ENCODE results near the gene QSER1.
"Not testable (repeated sequence)": the region's sequence is repeated elsewhere in the genome, so short reads cannot be mapped to it uniquely, and the experiment has no call there.

QSER1 gene

DNA sequence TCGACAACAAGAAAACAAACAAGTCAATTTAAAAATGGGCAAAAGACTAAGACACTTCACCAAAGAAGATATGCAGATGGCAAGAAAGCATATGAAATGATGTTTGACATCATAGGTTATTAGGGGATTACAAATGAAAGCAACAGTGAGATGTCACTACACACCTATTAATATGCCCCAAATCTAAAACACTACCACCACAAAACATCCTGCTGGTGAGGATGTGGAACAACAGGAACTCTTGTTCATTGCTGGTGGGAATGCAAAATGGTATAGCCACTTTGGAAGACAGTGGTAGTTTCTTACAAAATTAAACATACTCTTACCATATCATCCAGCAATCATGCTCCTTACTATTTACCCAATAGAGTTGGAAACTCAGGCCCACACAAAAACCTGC is 33.9 kb upstream of the QSER1 start:
- no peak overlapping the region for H3K4me3 ChIP-seq (ENCODE audit: low read depth, low read length)
- no peak for DNase-seq (ENCODE audit: low read depth)
- TF ChIP-seq, protein P1, sequence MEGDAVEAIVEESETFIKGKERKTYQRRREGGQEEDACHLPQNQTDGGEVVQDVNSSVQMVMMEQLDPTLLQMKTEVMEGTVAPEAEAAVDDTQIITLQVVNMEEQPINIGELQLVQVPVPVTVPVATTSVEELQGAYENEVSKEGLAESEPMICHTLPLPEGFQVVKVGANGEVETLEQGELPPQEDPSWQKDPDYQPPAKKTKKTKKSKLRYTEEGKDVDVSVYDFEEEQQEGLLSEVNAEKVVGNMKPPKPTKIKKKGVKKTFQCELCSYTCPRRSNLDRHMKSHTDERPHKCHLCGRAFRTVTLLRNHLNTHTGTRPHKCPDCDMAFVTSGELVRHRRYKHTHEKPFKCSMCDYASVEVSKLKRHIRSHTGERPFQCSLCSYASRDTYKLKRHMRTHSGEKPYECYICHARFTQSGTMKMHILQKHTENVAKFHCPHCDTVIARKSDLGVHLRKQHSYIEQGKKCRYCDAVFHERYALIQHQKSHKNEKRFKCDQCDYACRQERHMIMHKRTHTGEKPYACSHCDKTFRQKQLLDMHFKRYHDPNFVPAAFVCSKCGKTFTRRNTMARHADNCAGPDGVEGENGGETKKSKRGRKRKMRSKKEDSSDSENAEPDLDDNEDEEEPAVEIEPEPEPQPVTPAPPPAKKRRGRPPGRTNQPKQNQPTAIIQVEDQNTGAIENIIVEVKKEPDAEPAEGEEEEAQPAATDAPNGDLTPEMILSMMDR (IDR thresholded peaks at IDR 0.05; ENCODE audit: control insufficient read depth, extremely low read depth, insufficient read depth), result no peak

DNA sequence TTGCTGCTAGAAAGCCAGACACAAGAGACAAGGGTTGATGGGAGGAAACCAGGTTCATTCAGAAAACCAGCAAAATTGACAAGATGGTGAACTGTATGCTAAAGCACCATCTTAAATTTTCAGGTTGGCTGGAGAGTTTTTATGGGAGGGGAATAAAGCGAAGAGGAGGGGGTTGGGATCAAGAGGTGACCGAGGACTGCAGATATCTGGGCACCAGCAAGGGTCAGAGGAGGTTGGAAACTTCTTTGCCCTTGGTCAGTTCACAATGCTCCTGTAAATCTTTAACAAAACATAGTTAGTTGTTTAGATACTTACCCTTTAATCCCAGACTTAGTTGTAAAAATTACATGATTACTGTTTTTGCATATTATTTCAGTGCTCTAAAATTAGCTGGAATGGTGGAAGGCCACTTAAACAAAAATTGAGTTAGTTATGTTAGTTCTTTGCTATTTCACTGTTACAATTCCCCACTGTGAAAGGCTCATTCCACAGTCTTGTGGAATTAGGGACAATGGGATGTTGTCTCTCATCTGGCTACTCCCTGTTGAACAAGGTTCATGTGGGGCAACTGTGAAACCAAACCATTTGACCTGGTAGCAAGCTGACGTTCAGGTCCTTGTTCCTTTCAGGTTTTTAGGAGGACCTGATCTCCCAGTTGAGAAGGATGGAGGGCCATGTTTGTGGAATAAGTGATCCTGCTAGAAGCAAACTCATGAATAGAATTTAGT is 30.6 kb upstream of the QSER1 start:
- DNase-seq (ENCODE audit: low read depth), result no peak
- H3K4me3 ChIP-seq (ENCODE audit: low read depth, low read length), result no peak overlapping the region
- TF ChIP-seq, protein P1 (IDR thresholded peaks at IDR 0.05; ENCODE audit: control insufficient read depth, extremely low read depth, insufficient read depth), result no peak

DNA sequence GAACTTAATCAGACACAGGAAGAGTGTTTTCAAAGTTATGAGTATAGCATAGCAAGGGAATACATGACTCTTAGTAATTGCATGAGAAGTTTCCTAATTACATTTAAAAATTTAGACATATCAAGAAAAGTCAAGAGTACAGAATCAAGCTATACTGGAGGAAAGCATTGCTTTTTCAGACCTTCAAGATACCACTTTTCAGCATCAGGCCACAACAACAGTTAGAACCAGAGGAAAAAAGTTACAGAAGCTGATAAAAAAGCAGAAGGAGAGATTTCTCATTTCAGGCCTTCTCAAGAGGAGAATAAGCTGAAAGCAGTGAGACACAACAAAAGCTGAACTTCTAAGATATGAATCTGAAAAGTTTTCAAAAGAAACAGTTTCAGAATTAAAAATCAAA is 28.1 kb upstream of the QSER1 start:
- TF ChIP-seq, protein P1 (IDR thresholded peaks at IDR 0.05; ENCODE audit: control insufficient read depth, extremely low read depth, insufficient read depth), result no peak
- no peak for DNase-seq (ENCODE audit: low read depth)
- H3K4me3 ChIP-seq (ENCODE audit: low read depth, low read length), result no peak overlapping the region

DNA sequence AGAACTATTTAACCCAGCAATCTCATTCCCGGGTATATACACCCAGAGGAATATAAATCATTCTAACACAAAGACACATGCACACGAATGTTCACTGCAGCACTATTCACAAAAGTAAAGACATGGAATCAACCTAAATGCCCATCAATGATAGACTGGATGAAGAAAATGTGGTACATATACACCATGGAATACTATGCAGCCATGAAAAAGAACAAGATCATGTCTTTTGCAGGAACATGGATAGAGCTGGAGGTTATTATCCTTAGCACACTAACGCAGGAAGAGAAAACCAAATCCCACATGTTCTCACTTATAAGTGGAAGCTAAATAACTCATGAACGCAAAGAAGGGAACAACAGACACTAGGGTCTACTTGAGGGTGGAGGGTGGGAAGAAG is 23.9 kb upstream of the QSER1 start:
- not testable (repeated sequence) for H3K4me3 ChIP-seq (ENCODE audit: low read depth, low read length); DNase-seq (ENCODE audit: low read depth)

DNA sequence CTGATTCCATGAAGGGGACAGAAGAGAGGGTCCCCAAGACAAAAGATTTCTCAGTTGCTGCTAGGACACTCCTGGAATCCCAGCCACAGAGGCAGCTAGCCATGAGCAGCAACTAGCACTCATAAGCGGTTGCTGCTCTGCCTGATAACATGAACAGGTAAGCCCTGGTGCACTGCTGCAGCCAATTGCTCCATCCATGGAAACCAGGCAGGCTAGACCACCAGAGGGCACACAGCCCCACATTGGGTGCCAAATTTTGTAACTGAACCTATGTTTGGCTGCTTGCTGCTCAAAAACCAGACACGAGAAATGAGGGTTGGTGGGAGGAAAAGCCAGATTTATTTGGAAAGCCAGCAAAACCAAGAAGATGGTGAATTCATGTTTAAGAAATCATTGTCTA is 21.9 kb upstream of the QSER1 start:
- DNase-seq (ENCODE audit: low read depth), result no peak
- H3K4me3 ChIP-seq (ENCODE audit: low read depth, low read length), result no peak overlapping the region
- TF ChIP-seq, protein P1 (IDR thresholded peaks at IDR 0.05; ENCODE audit: control insufficient read depth, extremely low read depth, insufficient read depth), result no peak

DNA sequence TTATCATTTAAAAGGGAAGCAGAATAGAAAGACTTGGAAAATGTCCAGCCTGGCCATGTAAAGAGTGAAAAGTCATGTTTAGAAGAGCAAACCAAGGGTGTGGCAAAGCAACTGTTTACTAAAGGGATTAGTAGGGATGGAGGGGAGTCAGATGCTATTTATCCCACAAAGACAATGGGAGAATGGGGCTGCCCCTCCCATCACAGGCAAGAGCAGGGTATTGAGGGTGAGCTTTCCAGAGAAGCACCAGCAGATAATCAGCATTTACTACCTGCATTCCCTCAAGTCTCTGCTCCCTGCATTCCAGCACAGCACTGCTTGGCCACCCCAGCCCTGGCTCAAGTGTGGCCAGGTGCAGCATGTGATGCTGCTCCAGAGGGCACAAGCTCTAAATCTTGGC is 18.5 kb upstream of the QSER1 start:
- TF ChIP-seq, protein P1 (IDR thresholded peaks at IDR 0.05; ENCODE audit: control insufficient read depth, extremely low read depth, insufficient read depth), result no peak
- no peak for DNase-seq (ENCODE audit: low read depth)
- no peak overlapping the region for H3K4me3 ChIP-seq (ENCODE audit: low read depth, low read length)

DNA sequence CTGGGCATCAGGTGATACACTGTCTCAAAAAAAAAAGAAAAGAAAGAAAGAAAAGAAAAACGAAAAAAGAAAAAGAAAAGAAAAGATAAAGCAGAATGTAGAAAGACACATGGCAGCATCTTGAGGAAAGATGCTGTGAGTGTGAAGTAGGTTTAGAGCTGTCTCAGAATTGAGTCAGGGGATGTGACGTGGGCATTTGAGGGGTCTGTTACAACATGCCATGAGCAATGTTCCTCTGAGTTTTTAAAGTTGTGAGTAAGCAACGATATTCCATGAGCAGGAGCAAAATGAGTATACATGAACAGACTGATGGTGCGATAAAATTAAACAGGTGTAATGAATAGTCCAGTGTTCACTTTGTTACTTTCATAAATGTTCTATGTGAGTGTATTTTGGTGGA is 11.3 kb upstream of the QSER1 start:
- H3K4me3 ChIP-seq (ENCODE audit: low read depth, low read length), result no peak overlapping the region
- no peak for DNase-seq (ENCODE audit: low read depth)

More for the DNA sequence above, 11.3 kb upstream of the QSER1 start:
- TF ChIP-seq, protein P1 (IDR thresholded peaks at IDR 0.05; ENCODE audit: control insufficient read depth, extremely low read depth, insufficient read depth), result no peak
